GM12873 (cell line): ENCODE results near the gene TXNRD1.

Source experiments
- CTCF ChIP-seq: IDR thresholded peaks from 2 replicates; pipeline ENCODE4 v1.5.1; 2012; ENCODE audit warnings: low read depth, mild to moderate bottlenecking, moderate library complexity, low read length, control low read depth; ENCODE audit not compliant: insufficient read depth; ENCODE audit errors: missing control alignments

Gene TXNRD1

GRCh38 chr12:104247698-104248097 is 32.1 kb downstream of the TXNRD1 start:
- TF ChIP-seq CTCF = no peak

- TF ChIP-seq CTCF = no peak
These were observed 32.9 kb downstream of the TXNRD1 start for GRCh38 chr12:104248444-104248843.

- no peak for TF ChIP-seq CTCF
These were observed 33.4 kb downstream of the TXNRD1 start for GRCh38 chr12:104249017-104249416.

GRCh38 chr12:104249898-104250297 is 34.3 kb downstream of the TXNRD1 start:
- TF ChIP-seq CTCF = no peak

- no peak for TF ChIP-seq CTCF
These were observed 35.0 kb downstream of the TXNRD1 start for GRCh38 chr12:104250366-104251125.

GRCh38 chr12:104257913-104258472 is 42.4 kb downstream of the TXNRD1 start:
- TF ChIP-seq CTCF = no peak

GRCh38 chr12:104258476-104259067 is 43.0 kb downstream of the TXNRD1 start:
- TF ChIP-seq CTCF = no peak
